GM19455 (cell line): ENCODE data around the gene ATXN10.
A peak's percentile ranks its signal among the peaks of the same experiment; 100 is the strongest.

Source experiments
- ATAC-seq: cut with Tn5 transposase; IDR thresholded peaks from one replicate; pipeline ENCODE4 v1.9.1; 2021; ENCODE audit not compliant: unreplicated experiment

ATXN10 gene

GRCh38 chr22:45752036-45752435 is 80.4 kb downstream of the ATXN10 start:
- ATAC-seq, result no peak

DNA sequence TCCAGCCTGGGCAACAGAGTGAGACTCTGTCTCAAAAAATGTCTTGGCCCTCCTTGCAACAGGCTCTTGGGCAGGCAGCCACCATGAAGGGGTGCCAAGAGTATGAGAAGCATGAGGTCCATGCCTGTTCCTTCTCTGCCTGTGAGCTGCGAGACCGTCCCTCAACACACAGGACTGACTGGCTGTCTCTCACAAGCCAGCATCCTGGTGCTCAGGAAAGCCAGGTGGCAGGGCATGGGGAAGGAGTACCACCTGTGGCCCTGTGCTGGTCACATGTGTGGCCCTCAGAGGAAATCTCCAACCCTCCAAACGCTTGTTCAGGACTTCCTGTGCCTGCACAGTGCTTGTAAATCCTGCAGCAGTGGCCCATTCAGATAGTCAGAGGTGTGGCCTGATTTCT is 83.2 kb downstream of the ATXN10 start:
- no peak for ATAC-seq

GRCh38 chr22:45756558-45756957 is 84.9 kb downstream of the ATXN10 start:
- ATAC-seq, result no peak

- no peak for ATAC-seq
Observed at GRCh38 chr22:45757068-45757467, 85.4 kb downstream of the ATXN10 start.

DNA sequence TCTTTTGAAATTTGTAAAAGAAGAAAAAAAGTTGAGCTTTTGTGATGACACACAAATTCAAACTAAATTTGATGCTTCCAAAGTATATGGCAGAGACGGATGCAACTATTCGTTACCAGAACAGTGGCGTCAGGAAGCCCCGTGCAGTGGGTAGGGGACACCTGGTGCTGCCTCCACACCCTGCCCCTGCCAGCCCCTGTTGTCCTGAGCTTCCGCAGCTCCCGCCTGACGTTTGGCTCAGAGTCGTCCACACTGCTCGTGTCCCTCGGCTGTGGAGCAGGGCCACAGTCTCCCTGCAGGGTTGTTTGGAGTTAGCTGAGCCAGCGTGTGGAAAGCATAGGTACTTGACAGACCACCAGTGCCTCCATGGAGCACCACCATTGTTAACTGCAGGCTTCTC is 86.3 kb downstream of the ATXN10 start:
- no peak for ATAC-seq

DNA sequence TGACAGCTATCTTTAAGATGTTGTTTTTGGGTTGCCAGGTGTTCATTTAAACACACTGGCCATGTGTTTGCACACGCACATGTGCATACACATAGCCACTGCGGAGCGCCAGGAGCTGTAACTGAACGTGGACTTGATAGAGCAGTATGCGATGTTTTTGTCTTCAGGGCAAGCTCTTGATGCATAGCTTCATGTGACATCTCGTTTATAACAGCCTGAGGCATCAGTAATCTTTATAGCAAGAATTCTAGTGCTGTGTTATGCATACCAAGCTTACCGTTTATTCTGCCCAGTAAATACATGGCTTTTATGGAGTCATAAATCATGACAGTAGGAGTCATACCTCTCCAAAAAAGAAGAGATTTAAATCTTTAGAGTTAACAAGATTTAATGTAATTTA is 87.0 kb downstream of the ATXN10 start:
- no peak for ATAC-seq

- no peak for ATAC-seq
Observed at GRCh38 chr22:45760682-45761081, 89.0 kb downstream of the ATXN10 start.

DNA sequence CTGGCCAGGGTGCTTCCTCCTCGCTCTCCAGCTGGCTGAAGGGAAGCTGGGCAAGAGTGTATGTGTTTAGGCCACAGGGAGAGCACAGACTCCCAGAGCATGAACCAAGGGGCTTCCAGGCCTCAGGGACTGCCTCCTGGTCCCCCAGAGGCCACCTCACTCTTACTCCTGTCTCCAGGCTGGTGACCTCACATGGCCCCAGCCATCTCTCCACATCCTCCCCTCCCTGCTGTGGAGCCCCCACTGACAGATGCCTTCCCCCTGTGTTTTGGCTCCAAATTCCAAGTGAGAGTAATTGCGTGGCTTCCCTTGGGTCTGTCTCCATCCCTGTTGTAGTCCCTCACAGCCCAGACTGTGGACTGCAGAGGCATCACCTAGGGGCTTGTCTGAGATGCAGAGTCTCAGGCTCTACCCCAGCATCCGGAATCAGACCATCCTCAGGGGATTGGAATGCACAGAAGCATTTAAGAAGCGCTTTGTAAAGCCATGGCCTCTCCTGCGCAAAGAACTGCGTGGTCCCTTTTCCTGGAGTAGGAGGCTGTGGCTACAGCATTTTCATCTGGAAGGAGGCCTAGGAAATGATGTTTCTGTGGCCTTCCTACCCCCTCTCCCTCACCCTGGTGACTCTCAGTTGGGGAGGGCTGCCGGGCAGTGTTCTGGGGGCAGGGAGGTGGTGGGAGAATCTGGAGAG is 91.1 kb downstream of the ATXN10 start:
- ATAC-seq, result no peak

DNA sequence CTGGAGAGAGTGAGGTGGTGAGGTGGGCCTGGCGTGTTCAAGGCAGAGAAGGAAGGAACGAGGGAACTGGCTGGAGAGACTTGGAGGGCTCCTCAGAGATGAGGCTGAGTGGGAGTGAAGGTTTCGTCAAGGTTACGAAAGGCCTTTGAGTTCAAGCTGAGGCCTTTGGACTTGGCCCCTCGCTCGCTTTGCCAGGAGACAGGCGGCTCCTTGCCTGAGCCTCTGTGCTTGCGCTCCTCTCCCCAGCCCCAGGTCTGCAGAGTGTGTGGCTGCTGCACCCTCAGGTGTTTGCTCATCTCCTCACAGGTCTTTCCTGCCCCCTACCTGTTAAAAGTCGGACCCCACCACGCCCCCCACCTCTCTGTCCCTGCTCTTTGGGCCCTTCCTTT is 91.6 kb downstream of the ATXN10 start:
- ATAC-seq, result no peak

DNA sequence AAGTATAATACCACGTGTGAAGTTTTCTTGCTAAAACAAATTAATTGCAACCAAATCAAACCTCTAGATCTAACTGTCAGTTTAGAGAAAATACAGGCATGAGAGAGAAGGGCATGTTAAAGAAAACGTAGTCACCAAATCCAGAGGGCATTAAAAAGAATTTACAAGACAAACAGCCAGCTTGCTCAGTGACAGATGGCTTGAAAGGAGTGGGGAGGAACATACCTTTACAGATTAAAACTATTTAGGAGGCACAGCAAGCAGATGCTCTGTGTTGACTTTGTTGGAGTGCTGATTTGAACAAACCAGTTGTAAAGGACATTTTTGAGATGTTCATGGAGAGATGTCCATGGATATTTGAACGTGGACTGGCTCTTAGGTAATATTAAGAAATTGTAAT is 96.9 kb downstream of the ATXN10 start:
- ATAC-seq, result no peak

DNA sequence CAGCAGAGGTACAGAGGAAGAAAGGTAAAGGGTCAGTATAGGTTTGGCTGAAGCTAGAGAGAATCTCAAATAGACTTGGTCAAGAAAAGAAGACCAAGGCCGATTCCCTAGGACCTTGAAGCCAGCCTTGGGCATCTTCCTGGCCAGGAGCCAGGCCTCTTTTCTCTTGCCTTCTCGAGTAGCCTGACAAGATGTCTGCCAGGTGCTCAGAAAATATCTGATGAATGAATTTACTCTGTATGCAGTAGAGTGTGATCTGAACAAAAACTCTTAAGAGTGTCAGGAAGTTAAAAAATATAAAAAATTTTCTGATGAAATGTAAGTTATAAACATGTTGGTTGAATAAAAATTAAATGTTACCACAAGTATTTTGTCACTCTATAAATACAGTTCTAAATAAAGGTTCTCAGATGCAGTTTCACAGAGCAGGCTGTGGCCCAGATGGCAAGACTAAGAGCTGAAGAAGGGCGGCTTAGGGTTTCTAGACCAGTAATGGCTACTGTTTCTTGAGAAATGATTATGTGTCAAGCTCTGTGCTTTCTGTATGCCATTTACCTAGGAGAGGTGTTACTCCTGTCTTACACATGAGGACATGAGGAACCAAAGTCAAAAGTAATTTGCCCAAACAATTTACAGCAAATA is 98.1 kb downstream of the ATXN10 start:
- no peak for ATAC-seq

DNA sequence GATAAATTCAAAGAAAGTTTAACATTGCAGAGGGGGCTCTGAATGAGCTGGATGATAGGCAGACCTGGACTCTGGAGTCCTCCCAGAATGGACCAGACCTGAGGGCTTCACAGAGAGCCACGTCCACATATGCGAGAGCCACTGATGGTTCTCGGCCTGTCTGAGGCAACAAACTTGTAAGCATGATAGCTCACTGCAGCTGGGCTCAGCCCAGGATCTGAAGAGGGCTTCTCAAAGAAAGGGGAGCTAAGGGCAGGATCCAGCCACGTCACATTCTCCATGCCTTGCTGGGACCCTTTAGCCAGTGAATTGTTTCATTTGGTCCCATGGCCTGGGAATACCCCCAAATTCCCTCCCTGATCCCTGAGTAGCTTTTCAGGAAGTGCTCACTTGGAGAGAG is 98.9 kb downstream of the ATXN10 start:
- ATAC-seq, result no peak

DNA sequence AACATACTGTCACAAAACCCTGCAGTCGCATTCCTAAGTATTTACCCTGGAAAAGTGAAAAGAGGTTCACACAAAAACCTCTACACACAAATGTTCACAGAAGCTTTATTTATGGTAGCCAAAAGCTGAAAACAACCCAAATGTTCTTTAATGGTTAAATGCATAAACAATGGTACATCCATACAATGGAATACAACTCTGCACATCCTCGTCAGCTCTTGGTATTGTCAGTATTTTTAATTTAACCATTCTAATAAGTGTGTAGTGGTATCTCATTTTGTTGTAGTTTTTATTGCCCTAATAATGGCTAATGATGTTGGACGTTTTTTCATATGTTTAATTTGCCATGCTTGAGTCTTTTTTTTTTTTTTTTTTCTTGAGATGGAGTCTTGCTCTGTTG is 99.4 kb downstream of the ATXN10 start:
- no peak for ATAC-seq

DNA sequence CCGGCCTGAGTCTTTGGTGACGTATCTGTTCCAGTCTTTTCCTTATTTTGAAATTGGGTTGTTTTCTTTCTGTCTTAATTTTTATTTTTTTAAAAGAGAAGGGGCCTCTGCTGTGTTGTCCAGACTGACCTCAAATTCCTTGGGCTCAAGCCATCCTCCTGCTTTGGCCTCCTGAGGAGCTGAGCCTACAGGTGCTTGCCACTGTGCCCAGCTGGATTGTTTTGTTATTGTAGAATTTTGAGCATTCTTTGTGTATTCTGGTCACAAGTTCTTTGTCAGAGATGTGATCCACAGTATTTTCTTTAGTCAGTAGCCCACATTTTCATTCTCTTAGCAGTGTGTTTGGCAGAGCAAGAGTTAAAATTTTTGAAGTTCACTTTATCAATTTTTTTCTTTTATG is 100.1 kb downstream of the ATXN10 start:
- no peak for ATAC-seq

- ATAC-seq, result no peak
Observed at GRCh38 chr22:45772743-45773142, 101.1 kb downstream of the ATXN10 start.

- no peak for ATAC-seq
Observed at GRCh38 chr22:45774001-45774670, 102.5 kb downstream of the ATXN10 start.

- ATAC-seq, result peak; percentile 2
Observed at GRCh38 chr22:45775062-45775461, 103.4 kb downstream of the ATXN10 start.

GRCh38 chr22:45775569-45776312 is 104.1 kb downstream of the ATXN10 start:
- ATAC-seq, result peak; percentile 60

DNA sequence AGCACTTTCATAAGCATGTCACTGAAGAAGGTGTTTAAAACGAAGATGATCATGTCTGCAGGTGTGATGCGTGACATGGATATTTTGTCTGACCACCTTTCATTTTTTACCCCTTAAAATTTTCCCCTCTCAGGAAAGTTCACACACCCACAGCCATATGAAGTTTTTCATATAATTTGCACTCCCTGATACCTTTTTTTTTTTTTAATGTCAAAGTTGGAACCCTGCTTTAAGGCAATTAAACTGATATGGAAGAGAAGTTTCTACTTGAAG is 104.6 kb downstream of the ATXN10 start:
- ATAC-seq, result no peak

GRCh38 chr22:45777046-45777851 is 105.6 kb downstream of the ATXN10 start:
- ATAC-seq, result no peak

- no peak for ATAC-seq
Observed at GRCh38 chr22:45777852-45778375, 106.3 kb downstream of the ATXN10 start.
